Measurements from ENCODE around the gene DAGLA. TPM values are rescaled to one million over a fixed set of nuclear protein-coding genes. Genes with fewer than 3 reads are reported as not detected.

The DAGLA gene
- total RNA-seq, 4 donors from 2014 or later, result 1.1 to 3.2 (median 1.8) TPM

DNA sequence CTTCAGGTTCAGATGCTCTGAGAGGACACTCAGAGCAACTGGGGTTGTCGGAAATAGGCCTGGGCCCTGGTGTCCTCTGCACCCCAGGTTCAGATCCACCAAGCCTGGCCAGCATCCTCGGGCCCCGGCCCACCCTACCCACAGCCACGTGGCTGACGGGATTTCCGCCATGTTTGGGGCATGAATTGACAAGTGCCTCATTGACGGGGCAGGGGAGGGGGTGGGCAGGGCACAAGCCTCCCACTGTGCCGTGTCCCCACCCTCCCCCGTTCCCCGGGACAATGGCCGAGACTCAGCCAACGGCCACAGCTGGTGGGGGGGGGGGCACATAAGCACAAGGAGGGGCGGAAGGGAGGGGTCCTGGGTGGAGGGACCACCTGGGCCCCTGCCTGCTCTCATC lies 80.8 kb downstream of the DAGLA start:
- TF ChIP-seq, protein P1, sequence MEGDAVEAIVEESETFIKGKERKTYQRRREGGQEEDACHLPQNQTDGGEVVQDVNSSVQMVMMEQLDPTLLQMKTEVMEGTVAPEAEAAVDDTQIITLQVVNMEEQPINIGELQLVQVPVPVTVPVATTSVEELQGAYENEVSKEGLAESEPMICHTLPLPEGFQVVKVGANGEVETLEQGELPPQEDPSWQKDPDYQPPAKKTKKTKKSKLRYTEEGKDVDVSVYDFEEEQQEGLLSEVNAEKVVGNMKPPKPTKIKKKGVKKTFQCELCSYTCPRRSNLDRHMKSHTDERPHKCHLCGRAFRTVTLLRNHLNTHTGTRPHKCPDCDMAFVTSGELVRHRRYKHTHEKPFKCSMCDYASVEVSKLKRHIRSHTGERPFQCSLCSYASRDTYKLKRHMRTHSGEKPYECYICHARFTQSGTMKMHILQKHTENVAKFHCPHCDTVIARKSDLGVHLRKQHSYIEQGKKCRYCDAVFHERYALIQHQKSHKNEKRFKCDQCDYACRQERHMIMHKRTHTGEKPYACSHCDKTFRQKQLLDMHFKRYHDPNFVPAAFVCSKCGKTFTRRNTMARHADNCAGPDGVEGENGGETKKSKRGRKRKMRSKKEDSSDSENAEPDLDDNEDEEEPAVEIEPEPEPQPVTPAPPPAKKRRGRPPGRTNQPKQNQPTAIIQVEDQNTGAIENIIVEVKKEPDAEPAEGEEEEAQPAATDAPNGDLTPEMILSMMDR (IDR thresholded peaks at IDR 0.05; ENCODE audit: low read depth), result no peak

DNA sequence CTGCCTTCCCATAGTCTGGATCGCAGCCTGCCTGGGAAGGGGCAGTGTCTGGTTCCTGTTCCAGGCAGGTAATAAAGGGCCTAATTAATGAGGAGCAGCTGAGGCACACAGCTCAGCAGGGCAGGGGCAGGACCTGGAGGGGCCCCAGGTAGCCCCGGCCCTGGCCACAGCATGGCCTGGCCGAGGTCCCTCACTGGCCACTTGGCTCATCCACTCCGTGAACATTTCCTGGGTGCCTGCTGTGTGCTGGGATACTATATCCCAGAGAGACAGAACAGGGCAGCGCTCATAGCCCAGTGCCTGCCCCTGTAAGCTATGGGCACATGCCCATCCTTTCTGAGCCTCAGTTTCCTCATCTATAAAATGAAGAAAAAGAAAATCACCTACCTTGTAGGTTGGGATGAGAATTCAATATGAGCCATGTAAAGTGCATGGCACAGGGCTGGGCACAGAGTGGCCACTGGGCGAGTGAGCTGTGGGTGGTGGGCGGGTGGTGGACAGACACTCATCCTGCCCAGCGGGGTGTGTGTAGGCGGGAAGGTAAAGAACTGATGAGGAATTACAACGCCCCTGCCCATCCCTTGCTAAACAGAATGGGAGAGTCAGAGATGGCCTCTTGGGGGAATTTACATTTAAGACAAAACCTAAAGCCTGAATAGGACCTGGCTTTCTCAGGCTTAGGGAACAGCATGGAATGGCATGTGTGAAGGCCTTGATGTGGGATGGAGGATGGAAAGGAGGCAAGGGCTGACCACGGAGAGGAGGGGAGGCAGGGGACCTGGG lies 81.4 kb downstream of the DAGLA start:
- TF ChIP-seq, protein P1 (IDR thresholded peaks at IDR 0.05; ENCODE audit: low read depth), result no peak

DNA sequence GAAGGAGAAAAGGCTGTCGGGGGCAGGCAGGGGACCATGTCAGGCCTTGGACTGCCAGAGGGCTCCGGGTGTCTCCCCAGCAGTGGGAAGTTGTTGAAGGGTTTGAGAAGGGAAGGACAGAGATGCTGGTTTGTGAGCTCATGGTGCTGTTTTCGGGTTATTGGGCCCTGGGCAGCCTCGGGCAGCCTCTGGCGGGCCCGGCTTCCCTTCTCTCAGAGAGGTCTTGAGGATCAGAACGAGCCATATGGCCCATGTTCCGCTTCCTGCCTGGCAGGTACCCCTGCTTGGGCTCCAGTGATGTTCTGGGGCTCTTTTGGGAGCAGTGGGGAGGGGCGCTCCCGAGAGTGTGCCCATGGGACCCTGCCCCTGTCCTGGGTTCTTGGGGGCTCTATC lies 82.0 kb downstream of the DAGLA start:
- TF ChIP-seq, protein P1 (IDR thresholded peaks at IDR 0.05; ENCODE audit: low read depth), result no peak

DNA sequence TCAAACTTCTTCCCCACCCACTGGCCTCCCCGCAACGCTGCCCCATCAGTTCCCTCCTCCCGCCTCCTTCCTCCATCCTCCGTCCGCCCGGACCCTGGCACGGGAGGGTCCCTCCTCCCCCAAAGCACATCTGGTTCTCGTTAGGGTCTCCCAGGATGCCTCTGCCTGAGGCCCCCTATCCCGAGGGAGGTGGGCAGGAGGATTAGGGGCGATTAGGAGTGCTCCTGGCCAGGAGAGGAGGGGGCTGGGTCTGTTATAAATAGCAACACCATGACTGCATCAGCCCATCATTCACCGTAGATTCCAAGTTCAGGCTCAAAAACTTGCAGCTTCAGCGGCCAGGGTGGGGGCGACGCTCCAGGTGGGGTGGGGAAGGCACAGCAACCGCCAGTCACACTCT lies 82.6 kb downstream of the DAGLA start:
- TF ChIP-seq, protein P1 (IDR thresholded peaks at IDR 0.05; ENCODE audit: low read depth), result no peak

DNA sequence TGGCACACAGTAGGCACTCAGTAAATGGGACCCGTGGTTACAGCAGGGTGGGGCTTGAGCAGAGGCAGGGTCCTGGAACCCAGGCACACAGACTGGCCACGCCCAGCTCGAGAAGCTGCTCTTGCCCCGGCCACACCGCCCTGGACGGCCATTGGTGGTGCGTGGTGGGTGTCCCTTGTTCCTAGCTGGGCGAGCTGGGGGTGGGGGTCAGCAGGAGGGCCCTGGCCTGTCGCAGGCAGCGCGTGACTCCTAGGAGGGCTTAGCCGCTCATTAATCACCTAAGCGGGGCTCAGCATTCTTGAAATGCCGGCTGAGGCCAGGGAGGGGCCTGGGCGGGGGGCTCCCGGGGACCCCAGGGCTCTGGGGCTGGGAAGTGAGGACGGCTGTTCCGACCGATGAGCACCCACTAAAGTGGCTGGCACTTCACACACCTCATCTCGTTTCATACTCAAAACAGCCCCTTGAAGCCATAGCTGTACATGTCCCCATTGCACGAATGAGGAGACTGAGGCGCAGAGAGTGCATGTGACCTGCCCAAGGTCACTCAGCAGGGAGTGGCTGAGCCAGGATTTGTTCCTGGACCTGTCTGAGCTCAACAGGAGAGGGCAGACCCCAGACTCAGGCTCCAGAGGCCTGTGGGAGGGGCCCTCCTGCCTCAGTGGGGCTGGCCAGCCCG lies 83.9 kb downstream of the DAGLA start:
- TF ChIP-seq, protein P1 (IDR thresholded peaks at IDR 0.05; ENCODE audit: low read depth), result no peak

DNA sequence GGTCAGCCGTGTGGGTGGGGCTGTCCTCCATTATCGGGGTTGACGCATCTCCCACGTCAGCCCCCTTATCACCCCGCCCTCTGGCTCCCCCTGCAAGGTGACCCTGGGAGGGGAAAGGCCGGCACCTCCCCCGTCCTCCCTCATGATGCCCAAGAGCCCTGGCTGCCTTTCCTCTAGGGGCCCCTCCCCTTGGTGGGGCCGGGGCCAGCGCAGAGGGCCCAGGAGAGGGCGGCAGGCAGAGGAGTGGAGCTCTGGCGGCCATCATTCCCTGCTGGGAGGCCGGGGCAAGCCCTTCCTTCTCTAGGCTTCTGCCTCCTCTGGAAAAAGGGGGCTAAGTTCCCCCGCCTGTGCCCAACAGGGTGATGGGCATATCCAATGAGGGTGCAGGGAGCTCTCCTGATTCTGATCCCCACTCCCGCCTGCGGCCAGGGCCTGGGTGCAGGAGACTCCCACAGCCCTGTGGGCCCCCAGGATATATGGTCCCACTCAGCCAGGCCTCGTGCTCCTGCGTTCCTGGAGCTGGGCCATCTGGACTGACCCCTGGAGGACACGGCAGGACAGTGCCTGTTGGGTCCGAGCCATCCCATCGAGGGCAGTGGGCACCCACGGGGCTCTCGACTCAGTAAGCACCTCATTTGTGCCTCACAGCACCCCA lies 84.5 kb downstream of the DAGLA start:
- TF ChIP-seq, protein P1 (IDR thresholded peaks at IDR 0.05; ENCODE audit: low read depth), result no peak

Data from subcutaneous adipose tissue (tissue), 4 donors.